Gastrocnemius medialis (tissue), 4 donors: ENCODE results near the gene KRTCAP2. TPM values are rescaled to one million over a fixed set of nuclear protein-coding genes. Genes with fewer than 3 reads are reported as not detected.

ENCODE experiments used
- ATAC-seq, 2 donors: fragments of 150-250 bp; one replicate each; pipeline ENCODE4 v1.9.1; 2016
- DNase-seq, 2 donors: peaks; one replicate each; pipeline ENCODE4 v3.0.0-alpha.2; 2019
- H3K27ac ChIP-seq, 4 donors: fragments of 200-600 bp; sonication (generic); 1 replicate in 1 of 4; 2 replicates in 3 of 4; pipeline ENCODE4 v1.5.1; 2016 to 2018; ENCODE audit warnings: mild to moderate bottlenecking in 2 of 4, moderate library complexity in 1 of 4
- H3K27me3 ChIP-seq, 3 donors: fragments of 200-600 bp; sonication (generic) in 2 of 3; 1 replicate in 1 of 3; 2 replicates in 2 of 3; pipeline versions ENCODE4 v1.5.1 to v1.6.0; 2016 to 2019; ENCODE audit warnings: mild to moderate bottlenecking in 1 of 3, moderate library complexity in 1 of 3
- H3K36me3 ChIP-seq, 2 donors: fragments of 200-600 bp; sonication (generic) in 1 of 2; one replicate each; pipeline ENCODE4 v1.5.1; 2017 to 2018
- H3K4me1 ChIP-seq, 2 donors: fragments of 200-600 bp; sonication (generic) in 1 of 2; one replicate each; pipeline ENCODE4 v1.5.1; 2016 to 2017; ENCODE audit warnings: mild to moderate bottlenecking in 2 of 2
- H3K4me3 ChIP-seq, 4 donors: fragments of 200-600 bp; sonication (generic) in 3 of 4; 1 replicate in 1 of 4; 2 replicates in 3 of 4; pipeline ENCODE4 v1.5.1; 2016 to 2019; ENCODE audit warnings: mild to moderate bottlenecking in 2 of 4
- H3K9me3 ChIP-seq, 3 donors: fragments of 200-600 bp; sonication (generic) in 2 of 3; 1 replicate in 1 of 3; 2 replicates in 2 of 3; pipeline ENCODE4 v1.5.1; 2016 to 2019
- CTCF ChIP-seq, 5 experiments: fragments of 450-650 bp in 3 of 5; fragments of 200-600 bp in 2 of 5; sonication (generic) in 2 of 5; IDR thresholded peaks in 4 of 5; conservative IDR thresholded peaks in 1 of 5; 1 replicate in 4 of 5; 2 replicates in 1 of 5; pipeline ENCODE4 v1.5.1; 2016 to 2019; ENCODE audit warnings: antibody characterized with exemption in 5 of 5, mild to moderate bottlenecking in 3 of 5, moderate library complexity in 3 of 5
- POLR2A ChIP-seq, 2 donors: fragments of 450-650 bp; IDR thresholded peaks; one replicate each; pipeline ENCODE4 v1.6.1; 2017; ENCODE audit warnings: antibody characterized with exemption in 2 of 2, mild to moderate bottlenecking in 2 of 2, moderate library complexity in 2 of 2
- in situ Hi-C, 4 donors: fragments of 200-750 bp; cut with MboI; loops; one replicate each; pipeline versions ENCODE4 v1.15.0 to v1.8.0; 2017; ENCODE audit warnings: low sequenced_read_pairs in 4 of 4
- intact Hi-C: fragments of 100-400 bp; cut with DNase I; formaldehyde crosslinking; loops from one replicate; pipeline ENCODE4 v1.15.1; 2023; ENCODE audit warnings: low total_unique reads
- total RNA-seq, 4 donors: library from RNA; depleted of rRNA; stranded (reverse); fragments of >200 nt; gene quantifications; one replicate each; pipeline versions ENCODE4 v1.1.0 to v1.2.3, GENCODE V29; 2016

The KRTCAP2 gene
- total RNA-seq, 4 donors from 2014 or later: 59.6 to 102 (median 91.6) TPM

GRCh38 chr1:155202198-155202597 is 29.1 kb upstream of the KRTCAP2 start:
- Histone ChIP-seq H3K9me3 (no peaks in the 10 kb centered on the region), H3K4me3 (no peak overlapping the region), H3K27ac (no peak overlapping the region), H3K36me3 (no peaks in the 10 kb centered on the region), H3K4me1 (peaks cover 3 to 6% of the 10 kb centered on the region in 2 donors), H3K27me3 (no peaks in the 10 kb centered on the region)
- TF ChIP-seq POLR2A (IDR thresholded peaks at IDR 0.05) (no peak), CTCF (IDR thresholded peaks at IDR 0.05 in 4 of 5, conservative IDR thresholded peaks at IDR 0.05 in 1 of 5) (no peak)
- no peak for ATAC-seq
- in situ Hi-C loops (no loop called here), intact Hi-C loops (no loop called here)
- no peak for DNase-seq

DNA sequence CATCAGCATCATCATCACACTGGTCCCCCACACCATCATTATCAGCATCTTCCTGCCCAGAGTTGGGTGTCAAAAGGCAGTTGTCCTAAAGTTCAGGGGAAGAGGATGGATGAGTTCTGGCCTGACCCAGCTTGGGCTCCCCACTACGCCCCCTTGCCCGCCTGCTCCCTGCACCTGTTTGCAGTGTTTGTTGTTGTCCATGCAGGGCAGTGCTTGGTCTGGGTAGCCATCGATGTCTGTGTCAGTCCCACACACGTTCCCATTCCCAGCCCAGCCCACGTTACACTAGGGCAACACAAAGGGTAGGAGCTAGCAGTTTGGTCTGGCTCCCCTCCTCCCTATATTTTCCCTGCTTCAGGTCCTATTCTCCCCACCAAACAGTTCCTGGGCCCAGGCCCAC is 27.8 kb upstream of the KRTCAP2 start:
- Histone ChIP-seq H3K9me3 (no peaks in the 10 kb centered on the region), H3K27ac (no peak overlapping the region), H3K4me1 (peaks cover under 1 to 10% of the 10 kb centered on the region in 2 donors), H3K36me3 (no peaks in the 10 kb centered on the region), H3K4me3 (no peak overlapping the region), H3K27me3 (no peaks in the 10 kb centered on the region)
- intact Hi-C loops (no loop called here), in situ Hi-C loops (no loop called here)
- DNase-seq: no peak
- no peak for TF ChIP-seq POLR2A (IDR thresholded peaks at IDR 0.05)
- TF ChIP-seq CTCF (IDR thresholded peaks at IDR 0.05 in 4 of 5, conservative IDR thresholded peaks at IDR 0.05 in 1 of 5): no peak
- ATAC-seq: no peak

DNA sequence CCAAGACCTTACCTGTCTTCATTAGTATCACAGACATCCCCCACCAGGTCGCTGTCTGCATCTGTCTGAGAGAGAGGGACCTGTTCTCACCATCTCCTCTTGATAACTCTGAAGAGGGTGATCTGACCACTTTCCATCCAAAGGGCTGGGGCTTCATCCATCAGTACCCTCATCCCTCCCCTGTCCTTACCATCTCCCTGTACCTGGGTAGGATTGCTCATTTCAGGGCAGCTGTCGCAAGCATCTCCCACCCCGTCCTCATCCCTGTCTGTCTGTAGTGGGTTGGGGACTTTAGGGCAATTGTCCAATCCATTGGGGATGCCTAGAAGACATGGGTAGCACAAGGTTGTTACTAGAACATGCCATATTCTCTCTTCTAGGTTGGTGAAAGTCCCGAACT is 26.7 kb upstream of the KRTCAP2 start:
- DNase-seq (no peak), ATAC-seq (no peak)
- in situ Hi-C loops: no loop called here
- no peak for TF ChIP-seq CTCF (IDR thresholded peaks at IDR 0.05 in 4 of 5, conservative IDR thresholded peaks at IDR 0.05 in 1 of 5)
- TF ChIP-seq POLR2A (IDR thresholded peaks at IDR 0.05): no peak
- peaks cover 10 to 12% of the 10 kb centered on the region in 2 donors for H3K4me1 ChIP-seq
- no peak overlapping the region for H3K27ac ChIP-seq
- H3K9me3 ChIP-seq: no peaks in the 10 kb centered on the region
- no peak overlapping the region for H3K4me3 ChIP-seq
- H3K27me3 ChIP-seq: no peaks in the 10 kb centered on the region
- intact Hi-C loops: no loop called here
- H3K36me3 ChIP-seq: no peaks in the 10 kb centered on the region

GRCh38 chr1:155198547-155198906 is 25.4 kb upstream of the KRTCAP2 start:
- intact Hi-C loops (no loop called here), in situ Hi-C loops (no loop called here)
- no peaks in the 10 kb centered on the region for H3K9me3 ChIP-seq
- ATAC-seq: no peak
- no peak for DNase-seq
- TF ChIP-seq POLR2A (IDR thresholded peaks at IDR 0.05): no peak
- no peak for TF ChIP-seq CTCF (IDR thresholded peaks at IDR 0.05 in 4 of 5, conservative IDR thresholded peaks at IDR 0.05 in 1 of 5)
- no peak overlapping the region for H3K27ac ChIP-seq
- peaks cover 17 to 25% of the 10 kb centered on the region in 2 donors for H3K4me1 ChIP-seq
- no peak overlapping the region for H3K4me3 ChIP-seq
- no peaks in the 10 kb centered on the region for H3K36me3 ChIP-seq
- H3K27me3 ChIP-seq: no peaks in the 10 kb centered on the region

- Histone ChIP-seq H3K27me3 (no peaks in the 10 kb centered on the region), H3K4me1 (peaks cover 20 to 30% of the 10 kb centered on the region in 2 donors), H3K4me3 (no peak overlapping the region), H3K9me3 (no peaks in the 10 kb centered on the region), H3K27ac (peak overlapping the region; percentile 49 to 72 (median 64)), H3K36me3 (no peaks in the 10 kb centered on the region)
- in situ Hi-C loops: no loop called here
- TF ChIP-seq POLR2A (IDR thresholded peaks at IDR 0.05) (no peak), CTCF (IDR thresholded peaks at IDR 0.05 in 4 of 5, conservative IDR thresholded peaks at IDR 0.05 in 1 of 5) (no peak)
- ATAC-seq (no peak), DNase-seq (no peak)
- intact Hi-C loops: no loop called here
Observed at GRCh38 chr1:155197901-155198546, 24.9 kb upstream of the KRTCAP2 start.
